Hindlimb muscle (tissue), 1 donor: ENCODE results near the gene PUM2. TPM values are rescaled to one million over a fixed set of nuclear protein-coding genes. Genes with fewer than 3 reads are reported as not detected.

Experiments used
- DNase-seq: peaks from one replicate; pipeline ENCODE4 v3.0.0-alpha.2; 2013
- polyA plus RNA-seq: library from polyadenylated mRNA; unstranded; fragments of 120-200 nt; gene quantifications from one replicate; pipeline ENCODE4 v1.2.1, GENCODE V29; 2013; ENCODE audit not compliant: insufficient read length

The PUM2 gene
- polyA plus RNA-seq, 1 donor = 59.7 TPM

DNA sequence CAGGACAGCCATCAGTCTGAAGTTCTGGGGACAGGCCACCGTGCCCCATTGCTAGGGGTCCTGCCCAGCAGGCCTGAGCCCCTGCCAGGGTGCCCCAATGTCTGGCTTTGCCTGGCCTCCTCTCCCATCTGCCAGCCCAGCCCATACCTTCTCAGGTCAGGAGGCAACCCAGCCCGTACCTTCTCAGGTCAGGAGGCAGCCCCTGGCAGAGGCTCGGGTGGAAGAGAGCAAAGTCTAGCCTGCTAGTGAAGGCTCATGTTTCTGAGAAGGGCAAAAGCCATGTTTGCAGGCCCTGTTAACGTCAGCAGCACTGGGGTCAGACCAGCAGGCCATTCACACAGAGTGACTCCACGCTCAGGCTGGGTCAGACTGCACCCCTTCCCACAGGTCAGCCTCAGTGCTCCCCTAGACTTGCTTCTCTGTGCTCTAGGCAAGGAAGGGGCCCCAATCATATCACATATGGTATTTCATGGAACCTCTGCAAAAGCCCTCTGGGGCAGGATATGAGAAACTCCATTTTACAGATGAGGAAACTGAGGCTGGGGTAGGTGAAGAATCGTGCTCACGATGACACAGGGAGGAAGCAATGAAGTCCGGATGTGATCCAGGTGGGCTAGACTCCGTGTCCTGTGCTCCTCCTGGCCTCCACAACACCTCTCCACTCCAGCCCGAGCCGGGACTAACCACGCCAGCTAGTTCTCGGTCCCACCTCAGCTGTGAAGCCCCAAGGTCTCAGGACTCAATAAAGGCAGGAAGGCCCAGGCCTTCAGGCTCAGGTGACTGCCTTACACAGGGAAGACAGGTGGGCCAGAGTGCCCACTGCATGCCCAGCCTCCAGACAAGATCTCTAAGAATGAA lies 135.2 kb downstream of the PUM2 start:
- DNase-seq = no peak

DNA sequence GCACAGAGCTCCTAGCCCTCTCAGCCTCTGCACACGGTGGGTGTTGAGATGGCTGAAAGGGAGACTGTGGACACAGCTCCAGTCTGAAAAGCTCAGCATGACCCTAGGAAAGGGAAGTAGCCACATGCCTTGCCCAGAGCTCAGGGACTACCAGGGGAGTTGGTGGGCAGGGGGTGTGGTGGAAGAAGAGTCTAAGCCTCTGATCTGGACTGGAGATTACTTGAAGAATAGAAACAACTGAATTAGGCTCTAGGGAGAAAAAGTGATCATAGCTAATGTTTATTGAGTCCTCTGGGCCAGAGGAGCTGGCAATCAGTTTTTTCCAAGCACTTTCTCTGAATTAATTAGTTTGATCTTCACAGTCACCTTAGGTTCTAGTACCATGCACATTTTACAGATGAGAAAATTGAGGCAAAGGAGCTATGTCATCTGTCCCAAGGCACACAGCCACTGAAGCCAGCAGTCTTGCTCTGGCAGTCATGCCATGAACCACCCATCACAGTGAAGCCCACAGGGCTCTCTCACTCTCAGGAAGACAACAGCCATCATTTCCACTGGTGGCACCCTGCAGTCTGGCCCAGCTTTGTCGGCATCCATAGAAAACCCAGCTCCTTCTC lies 136.0 kb downstream of the PUM2 start:
- no peak for DNase-seq

DNA sequence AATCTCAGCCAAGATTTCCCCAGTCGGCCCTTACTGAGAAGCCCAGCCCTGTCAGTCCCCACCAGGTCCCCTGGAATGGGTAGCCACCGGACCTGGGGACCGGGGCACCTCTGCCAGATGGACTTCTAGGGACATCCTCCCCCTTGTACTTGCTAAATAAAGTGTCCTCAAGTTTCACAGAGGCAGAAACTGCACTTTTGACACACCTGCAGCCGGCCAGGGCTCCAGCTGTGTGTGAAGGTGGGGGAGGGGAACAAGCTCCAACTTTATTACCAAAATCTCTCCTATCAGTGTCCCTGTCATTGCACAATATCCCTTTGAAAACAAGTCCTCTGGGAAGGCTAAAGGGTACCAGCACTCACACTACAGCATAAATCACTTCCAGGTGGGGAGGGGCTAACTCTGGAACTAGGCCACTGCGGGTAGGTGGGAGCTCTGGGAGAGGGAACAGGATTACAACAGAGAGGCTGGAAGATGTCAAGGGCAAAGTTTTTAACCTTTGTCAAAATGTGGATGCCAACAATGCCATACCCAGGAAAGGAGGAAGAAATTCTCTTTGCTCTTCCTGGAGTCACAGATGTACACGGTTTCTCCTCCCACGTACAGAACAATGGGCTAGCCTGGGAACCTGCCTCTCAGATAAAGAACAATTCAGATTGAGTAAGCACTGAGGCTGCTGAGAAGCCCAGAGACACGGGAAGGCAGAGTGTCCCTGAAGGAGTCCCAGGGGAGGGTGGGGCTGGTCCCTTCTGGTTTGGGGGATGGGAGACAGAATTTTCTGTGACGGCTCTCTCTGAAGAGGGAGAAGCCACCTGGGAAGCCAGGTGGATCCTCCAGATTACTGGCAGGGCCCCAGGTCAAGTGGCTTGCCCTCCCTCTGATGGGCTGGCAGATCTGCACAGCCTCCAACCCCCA lies 136.7 kb downstream of the PUM2 start:
- no peak for DNase-seq

DNA sequence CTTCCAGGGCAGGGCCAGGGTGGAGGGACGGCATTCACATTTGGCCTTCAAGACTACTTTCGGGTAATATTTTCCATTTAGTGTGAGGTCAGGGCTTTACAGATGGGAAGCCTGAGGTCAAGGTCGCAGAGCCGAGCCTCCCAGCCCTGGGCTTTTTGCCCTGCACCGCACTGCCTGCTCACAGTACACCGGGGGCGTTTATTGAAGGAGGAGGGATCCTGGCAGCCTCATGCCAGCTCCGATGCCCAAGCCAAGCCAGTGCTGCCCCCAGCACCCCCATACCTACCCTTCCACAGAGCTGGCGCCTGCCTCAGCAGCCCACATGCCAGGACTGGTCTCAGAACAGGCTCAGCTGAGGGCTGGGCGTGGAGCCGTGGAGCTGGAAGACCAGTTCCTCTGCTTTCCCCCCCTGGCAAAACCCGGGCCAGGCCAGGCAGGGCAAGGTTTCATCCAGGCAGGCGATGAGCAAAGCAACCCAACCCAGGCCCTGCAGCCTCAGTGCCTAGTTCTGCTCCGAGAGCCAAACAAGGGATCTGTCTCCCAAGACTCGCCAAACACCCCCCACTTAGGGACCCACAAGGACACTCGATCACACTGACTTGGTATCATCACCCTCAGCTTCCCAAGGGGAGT lies 137.7 kb downstream of the PUM2 start:
- no peak for DNase-seq

DNA sequence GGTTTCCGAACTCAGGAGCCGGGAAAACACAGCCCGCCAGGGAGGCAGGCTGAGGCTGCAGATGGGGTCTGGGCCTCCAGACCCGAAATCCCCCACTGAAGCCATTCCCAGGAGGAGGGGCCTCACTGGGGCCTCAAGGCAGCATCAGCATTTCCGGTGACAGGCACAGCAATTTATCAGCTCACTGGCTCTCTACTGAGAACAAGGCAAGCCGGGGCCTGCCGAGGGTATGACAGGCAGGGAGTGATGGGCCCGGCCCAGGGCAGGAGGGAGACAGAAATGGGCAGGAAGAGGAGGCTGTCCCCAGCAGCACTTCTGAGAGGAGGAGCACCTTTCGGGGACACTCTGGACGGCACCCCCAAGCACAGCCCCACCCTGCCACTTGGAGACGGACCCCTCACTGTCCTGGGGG lies 138.2 kb downstream of the PUM2 start:
- no peak for DNase-seq

DNA sequence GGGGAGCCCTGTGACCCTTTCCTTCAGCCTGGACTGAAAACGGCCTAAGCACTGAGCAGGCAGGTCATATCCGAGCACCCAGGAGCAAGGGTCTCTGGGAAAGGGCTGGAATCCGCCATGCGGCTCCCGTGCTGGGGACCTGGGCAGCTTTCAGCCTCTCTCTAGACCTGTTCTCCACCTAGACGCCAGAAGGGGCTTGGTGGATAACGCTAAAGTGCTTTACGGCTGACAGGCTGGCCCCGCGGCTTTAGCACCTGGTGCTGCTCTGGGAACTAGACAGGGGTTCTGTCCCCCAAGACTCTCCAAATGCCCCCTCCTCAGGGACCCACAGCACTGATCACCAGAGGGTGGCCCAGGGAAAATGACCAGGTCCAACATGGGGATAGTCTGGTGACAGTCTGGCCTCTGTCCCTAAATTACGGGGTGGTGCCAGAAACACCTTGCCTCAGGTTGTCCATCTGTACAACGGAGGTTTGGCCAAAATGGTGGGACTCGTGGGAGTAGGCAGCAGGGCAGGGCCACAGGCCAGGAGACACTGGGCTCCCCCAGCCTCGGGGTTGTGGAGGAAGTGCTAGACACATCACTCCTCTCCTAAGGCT lies 138.7 kb downstream of the PUM2 start:
- no peak for DNase-seq

DNA sequence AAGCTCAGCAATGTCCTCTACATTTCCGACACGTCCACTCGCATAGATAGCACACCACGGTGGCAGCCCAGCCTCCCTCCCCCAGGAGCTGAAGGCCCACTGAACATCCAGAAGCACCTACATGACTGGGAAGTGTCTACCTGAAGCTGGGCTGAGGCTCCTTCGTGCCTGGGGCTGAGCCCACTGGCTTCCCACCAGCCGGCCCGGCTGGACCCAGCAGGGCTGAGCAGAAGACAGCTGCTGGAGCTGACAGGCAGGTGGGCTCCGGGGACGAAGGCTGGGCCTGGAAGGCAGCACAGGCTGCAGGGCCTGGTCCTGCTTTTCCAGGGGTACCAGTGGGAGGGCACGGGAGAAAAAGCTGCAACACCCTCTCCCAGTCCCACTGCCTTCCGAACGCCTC lies 139.2 kb downstream of the PUM2 start:
- DNase-seq = no peak

DNA sequence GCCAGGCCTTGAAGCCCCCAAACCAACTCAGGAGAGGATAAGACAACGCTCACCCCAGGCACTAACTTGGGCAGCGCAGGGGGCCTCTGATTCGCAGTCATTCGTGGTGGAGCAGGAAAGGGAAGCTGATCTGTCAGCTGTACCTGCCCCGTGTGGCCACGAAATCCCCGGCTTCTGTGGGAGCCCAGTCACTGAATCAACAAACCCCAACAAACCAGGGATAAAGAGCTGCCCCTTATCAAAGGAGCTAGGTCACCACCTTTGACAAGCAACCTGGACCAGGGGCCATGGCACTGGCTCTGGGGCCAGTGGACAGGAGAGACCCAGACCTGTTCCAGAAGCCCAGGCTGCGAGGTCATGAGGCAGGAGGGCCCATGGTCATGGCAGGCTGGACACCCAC lies 140.2 kb downstream of the PUM2 start:
- DNase-seq = no peak

DNA sequence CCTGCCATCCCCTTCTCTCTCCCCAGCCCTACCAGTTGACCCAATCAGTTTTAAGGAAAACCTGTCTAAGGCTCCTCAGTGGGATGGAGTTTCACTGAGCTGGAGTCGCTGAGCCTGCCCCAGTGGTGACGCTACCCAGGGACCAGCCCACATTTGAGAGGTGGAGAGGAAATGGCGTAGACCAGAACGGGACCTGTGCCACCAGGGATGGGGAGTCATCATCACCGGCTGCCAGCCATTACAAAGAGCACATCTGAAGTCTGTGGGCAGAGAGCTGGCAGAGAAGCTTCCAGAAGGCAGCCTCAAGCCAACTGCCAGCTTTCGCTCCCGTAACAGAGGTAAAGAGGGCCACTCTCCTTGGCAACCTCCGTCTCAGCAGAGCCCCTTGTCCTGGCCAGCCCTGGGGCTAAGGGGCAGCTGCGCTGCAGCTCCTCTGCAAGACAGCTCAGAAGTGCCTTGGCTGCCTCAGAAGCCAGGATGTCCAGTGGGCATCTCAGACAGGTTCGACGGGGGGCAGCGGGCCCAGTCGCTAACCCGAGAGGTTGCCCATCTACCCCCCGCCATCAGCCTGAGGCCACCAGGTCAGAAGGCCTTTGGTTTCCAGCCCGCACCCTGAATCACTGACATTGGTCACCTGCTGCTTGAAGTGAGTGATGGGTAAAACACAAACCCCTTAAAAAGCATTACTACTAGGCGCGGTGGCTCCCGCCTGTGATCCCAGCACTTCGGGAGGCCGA lies 141.1 kb downstream of the PUM2 start:
- DNase-seq = no peak

DNA sequence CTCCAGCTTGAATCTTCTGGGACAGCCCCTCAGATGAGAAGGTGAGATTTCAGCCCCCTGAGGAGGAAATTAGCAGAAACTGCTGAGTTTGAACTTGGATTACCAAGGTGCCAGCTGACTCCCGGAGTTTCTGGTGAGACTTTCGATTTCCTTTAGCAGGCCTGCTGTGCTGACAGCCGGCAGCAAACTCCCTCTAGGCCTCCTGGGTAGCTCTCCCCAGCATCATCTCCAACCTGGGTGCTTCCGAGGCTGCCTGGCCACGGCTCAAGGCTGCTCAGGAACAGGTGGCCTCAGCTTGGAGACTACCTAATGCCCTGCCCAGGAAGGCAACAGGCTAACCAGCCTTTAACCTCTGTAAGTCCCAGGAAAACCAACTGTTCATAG lies 142.2 kb downstream of the PUM2 start:
- DNase-seq = no peak

DNA sequence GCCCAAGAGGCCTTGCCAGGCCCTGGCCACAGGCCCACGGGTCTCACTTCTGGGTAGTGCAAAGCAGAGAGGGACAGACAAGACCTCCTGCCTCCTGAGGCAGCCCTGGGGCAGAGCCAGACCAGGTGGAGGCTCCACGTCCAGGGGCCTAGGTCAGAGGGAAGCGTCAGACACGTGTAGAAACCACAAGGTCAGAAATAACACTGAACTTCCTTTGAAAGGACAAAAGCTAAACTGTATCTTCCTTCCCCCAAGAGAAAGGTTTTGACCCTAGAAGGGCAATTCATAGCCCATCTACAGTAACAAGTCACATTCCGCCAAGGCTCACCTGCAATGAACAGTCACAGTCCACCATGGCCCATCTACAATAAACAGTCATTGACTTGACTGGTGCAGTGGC lies 143.6 kb downstream of the PUM2 start:
- no peak for DNase-seq

DNA sequence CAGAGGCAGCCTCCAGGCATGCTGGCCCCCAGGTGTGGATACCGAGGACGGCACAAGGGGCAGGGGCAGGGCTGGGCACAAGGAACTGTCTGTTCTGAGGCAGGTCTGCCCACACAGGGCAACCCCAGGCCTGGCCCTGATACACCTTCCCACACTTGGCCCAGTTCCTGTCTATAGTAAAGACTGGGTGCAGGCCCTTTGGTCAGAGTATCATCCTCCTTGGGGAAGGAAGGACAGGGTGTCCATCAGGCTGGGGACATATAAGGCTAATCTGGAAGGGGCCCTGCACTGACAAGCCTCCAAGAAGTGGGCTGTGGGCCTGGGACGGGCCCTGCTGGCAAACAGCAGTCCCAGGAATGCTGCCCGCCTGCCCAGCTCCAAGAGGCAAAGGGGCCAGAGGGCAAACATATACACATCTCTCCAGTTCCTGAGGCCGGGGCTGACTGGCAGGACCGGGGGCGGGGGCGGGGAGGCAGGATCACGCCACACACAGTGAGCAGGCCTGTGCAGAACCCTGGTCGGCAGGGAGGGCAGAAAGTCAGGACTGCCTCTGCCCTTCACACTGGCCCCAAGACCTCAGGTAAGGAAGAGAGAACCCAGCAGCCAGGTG lies 144.6 kb downstream of the PUM2 start:
- DNase-seq = no peak

DNA sequence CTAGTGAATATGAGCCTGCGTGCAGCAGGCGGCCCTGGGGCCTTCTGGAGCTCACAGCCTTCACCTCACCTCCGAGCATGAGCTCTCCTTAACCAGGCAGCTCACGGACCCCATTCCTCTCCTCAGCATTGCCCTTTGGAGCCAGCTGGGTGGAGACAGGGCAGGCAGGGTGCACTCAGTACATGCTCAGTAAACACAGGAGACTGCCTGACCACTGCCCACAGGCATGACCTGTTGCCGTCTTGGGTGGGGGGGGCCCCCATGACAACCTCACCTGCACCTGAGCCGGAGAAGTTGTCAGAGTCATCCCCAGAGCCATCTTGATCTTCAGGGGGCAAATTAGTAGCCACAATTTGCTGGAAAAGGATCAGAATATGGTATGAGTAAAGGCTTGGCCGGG lies 145.6 kb downstream of the PUM2 start:
- no peak for DNase-seq

DNA sequence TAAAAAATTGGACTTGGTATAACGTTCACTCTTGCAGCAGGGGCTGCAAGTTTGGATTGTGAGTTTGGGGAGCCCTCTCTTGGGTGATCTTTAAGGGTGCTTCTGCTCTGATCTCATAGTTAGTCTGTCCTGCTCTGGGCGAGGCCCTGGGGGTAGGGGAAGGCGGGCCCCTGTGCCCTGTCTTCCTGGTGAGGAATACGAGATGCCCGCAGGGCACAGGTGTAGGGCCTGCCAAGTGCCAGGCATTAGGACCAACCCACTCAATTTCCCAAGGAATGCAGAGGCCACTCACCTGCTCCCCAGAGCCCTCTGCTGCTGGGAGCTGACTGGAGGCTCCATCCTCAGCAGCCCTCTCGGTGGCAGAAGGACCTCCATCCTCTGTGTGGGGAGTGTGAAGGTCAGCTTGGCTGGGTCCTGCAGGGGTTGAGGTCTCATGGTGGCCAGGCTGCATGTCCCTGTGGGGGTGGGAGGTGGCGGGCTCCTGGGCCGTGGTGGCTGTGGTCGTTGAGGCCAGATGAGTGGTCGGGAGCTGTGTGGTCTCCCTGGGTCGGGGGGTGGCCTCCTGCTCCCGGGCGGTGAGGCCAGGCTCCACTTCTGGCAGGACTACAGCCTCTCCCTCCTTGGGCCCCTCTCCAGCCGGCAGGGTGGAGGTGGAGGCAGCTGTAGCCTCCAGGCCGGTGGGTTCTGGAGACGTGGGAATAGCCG lies 147.0 kb downstream of the PUM2 start:
- no peak for DNase-seq

DNA sequence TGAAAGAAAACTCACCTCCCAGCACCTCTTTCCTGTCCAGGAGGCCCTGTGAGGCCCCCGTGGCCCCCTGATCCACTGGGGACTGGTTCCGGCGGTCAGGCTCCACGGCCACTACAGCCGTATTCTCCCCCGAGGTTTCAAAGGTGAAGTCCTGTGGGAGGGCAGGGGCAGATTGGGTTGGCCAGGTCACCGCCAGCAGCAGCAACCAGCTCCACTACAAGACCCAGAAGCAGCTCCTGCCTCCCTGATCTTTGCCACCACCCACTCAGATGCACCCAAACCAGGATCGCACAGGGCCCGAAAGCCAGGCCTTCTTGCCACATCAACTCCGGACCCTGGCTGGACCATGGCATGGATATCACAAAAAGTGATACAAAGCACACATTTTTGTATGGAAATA lies 147.6 kb downstream of the PUM2 start:
- no peak for DNase-seq

DNA sequence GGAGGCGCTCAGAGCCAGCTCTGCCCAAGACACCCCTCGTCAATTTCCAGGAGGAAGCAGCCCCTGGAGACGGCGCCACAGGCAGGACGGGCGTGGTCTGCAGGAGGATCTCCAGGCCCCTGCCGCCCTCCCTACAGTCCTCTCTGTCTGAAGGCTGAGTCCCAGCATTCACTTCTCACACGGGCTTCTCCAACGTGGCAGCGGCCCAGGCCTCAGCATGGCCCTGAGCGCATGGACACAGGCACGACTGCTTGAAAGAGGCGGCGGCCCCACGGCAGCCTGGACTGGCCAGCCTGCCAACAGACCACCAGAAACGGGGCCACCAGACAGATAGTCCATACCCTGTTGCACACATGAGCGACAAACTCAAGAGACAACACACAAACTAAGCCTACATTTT lies 149.0 kb downstream of the PUM2 start:
- no peak for DNase-seq

DNA sequence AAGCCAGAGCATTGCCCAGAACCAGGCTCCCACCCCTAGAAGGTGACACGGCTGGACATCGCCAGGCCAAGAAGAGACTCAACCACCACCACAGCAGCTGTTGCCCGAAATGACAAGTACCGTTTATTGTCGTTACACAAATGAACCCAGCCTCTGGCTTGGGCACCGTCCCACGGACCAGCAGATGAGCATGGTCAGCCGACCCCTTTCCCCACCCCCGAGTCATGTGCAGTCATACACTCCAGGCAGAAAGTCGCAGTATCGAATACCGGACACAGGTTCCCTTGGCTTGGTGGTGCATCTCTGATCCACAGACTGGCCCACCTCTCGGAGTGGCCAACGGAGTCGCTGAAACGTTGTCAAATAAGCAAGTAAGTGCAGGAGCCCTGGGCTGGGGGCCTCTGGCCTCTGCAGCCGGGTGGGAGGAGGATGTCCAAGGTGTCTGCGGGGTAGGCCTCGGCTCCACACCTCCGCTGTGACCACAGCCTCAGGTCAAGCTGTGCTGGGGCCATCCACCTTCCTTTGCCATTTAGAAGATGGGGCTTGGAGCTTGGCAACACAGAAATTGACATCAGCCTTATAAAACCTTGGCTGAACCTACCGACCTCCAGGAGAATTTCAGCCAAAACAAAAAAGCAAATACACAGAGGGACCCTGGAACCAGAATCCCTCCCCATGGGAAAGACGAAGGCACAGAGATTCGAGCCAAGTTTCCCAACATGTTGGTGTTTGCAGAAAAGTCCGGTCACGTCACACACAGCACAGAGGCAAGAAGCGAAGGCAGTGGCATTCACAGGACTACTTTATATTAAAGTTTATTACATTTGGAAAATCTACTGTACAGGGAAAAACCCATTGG lies 149.7 kb downstream of the PUM2 start:
- no peak for DNase-seq

DNA sequence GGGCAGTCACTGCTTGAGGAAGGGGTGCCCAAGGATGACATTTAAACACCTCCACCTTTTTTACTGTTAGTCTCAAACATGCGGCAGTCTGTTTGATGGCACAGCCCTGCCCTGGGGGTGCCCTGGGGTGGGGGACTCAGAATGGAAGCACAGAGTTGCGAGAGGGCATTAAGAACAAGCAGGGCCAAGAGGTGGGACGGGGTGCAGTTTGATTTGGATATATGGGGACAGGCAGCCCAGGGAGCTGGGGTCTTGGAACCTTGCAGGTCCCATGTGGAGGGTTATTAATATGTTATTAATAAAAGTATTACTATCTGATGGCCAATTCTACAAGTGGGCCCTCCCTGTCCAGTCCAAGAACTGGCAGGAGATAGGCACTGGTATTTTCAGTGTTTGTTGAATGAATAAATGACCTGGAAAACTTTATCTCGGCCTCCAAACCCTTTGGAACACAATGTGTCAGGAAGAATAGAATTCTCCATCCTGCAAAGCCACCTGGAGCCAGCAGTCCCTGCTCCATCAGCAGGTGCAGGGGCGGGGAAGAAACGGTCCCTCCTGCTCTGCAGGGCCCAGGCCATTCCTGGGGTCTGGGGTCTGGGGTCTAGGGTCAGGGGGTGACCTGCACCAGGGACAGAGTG lies 150.9 kb downstream of the PUM2 start:
- DNase-seq = no peak
